ENCODE data around the gene IL11RA. TPM values are rescaled to one million over a fixed set of nuclear protein-coding genes. Genes with fewer than 3 reads are reported as not detected.

IL11RA gene
- 3.3 and 3.4 TPM in 2 replicates for total RNA-seq

GRCh38 chr9:34651876-34652601 is at the start of gene IL11RA:
TSS of gene IL11RA (plus strand) at chr9:34652185. CDS start at chr9:34655218, 3,033 bp downstream.
- DNase-seq (ENCODE audit: low read depth in 2 of 2) = peak; percentile 83 to 89

GRCh38 chr9:34603610-34604231 is 48.3 kb upstream of the IL11RA start:
- peak; percentile 73 to 74 for DNase-seq (ENCODE audit: low read depth in 2 of 2)

DNA sequence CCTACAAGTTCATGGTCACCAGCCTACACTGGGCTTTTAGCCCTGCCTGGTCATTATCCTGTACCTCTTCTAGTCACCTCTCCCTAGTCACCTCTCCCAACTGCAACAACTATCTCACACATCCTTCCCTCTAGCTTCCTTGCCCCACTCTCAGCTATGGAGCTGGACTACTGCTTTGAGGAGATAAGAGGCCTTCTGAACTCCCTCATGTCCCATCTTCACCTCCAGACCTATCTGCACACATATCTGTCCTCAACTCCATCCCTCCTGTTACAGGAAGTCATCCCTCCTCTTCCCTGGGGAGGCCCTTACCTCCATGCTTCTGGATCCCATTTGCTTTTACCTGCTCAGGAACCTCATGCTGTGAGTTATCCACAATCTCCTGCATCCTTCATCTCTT is 45.8 kb upstream of the IL11RA start:
- DNase-seq (ENCODE audit: low read depth in 2 of 2) = no peak

DNA sequence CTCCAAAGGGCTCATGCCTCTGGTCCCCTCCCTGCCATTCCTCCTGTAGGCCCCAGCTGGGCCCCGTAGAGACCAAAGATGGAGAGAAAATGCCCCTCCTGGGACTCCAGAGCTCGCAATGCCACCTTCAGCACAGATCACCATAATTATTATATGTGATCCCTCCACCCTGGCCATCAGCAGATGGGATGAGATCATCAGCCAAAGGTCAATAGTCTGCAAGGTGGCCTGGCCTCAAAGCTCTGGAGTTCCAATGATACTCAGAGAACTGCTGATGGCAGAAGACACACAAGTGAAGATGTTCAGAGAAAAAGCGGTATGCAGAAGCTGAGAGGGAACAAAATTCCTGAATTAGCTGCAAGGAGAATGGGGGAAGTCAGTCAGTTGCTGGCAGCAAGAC is 45.1 kb upstream of the IL11RA start:
- DNase-seq (ENCODE audit: low read depth in 2 of 2) = no peak

GRCh38 chr9:34607331-34607730 is 44.7 kb upstream of the IL11RA start:
- no peak for DNase-seq (ENCODE audit: low read depth in 2 of 2)

DNA sequence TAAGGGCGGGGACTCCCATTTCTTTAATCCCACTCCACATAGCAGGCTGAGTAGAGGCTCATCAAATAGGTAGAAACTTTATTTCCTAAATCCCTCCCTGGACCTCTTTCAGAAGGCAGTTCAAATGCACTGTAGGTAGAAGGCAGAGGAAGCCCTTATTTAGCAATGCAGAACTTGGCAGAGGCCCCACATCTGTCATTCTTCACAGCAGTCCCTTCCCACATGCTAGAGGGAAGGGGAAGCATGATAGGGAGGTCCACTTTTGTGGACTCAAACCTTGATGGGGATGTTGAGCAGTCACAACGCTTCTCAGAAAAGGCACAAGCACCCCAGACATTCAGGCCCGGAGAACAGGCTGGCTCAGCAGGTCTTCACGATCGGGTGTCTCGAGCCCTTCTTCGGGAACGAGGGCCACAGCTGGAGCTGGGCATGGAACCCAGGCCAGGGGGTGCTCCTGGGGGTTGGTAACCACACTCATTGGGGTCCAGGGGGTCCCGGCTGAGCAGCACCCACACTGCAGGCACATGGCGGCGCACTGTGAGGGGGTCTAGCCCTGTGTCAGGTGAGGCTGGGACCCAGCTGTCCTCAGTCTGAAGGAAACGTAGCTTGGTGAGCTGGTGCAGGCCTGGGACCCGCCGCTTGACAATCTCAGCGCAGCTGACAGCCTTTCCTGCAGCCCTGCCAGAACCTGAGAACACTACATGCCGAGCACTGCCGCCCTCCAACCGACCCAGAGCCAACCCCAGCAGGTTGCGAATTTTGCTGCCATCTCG is 41.4 kb upstream of the IL11RA start:
- no peak for DNase-seq (ENCODE audit: low read depth in 2 of 2)

DNA sequence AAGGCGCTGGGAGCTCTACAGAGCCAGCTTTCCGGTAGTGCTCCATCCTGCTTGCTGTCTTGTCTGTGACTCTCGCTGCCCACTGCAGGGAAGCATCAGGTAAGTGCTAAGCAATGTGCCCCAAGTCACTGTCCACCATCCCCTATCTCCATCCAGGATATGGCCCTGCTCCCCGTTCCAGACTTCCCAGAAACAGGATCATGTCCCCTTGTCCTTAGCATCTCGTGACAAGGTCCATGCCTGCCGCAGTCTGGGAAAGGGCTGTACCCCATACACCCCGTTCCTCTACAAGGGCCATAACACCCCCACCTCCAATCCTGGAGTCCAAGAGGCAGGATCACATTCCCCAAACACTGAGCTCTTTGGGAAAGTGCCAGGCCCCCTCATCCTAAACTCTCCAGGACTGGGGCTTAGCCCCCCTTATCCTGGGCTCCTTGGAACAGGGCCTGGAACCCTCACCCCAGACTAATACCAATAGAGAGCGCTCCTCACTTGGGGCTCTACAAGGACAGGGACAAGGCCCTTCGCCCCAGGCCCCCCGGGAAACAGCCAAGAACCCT is 40.7 kb upstream of the IL11RA start:
- no peak for DNase-seq (ENCODE audit: low read depth in 2 of 2)

DNA sequence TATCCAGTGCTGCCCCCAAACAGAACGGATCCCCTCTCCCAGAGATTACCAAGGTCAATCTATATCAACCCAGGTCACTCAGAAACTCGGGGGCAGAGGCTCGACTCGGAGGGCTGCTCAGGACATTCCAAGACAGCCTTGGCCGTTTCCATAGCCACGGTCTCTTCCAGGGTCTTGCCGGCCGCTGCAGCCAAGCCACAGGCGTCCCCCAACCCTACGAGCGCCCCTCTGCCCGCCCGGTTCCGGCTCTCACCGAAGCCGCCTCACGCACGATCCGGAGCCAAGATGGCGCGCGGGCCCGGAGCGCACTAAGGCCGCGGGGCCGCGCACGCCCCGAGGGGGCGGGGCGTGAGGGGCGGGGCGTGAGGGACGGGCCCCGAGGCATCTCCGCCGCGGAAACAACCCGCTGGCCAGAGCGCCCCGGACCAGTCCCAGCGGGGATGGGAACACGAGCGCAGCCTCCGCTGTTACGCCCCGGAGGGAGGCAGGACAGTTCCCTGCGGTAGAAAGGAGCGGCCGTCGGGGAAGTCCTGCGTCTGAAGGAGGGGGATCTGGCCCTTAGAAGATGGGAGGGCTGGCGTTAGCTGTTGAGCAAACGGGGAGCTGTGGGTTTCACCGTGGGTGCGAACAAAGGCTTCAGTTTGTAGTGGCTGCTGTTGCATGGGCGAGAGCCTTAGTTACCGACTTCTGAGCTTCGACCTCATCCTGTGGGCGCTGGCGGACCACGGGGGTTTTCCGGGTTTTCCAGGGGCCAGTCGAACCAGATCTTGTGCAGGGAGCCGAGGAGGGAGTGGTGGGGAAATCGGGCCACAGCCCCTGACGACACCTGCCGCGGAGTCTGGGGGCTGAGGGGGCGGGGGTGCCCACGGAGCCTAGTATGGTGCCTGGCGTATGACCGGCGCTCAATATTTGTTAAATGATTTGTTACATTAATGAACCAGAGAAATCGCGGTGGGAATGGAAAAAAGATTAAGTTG is 39.9 kb upstream of the IL11RA start, which contains the start of gene RPP25L:
TSS of gene RPP25L (minus strand) at position 287 of the 977 bp plus-strand sequence. CDS start 801 bp downstream, outside the sequence.
- peak; percentile 86 to 88 for DNase-seq (ENCODE audit: low read depth in 2 of 2)

DNA sequence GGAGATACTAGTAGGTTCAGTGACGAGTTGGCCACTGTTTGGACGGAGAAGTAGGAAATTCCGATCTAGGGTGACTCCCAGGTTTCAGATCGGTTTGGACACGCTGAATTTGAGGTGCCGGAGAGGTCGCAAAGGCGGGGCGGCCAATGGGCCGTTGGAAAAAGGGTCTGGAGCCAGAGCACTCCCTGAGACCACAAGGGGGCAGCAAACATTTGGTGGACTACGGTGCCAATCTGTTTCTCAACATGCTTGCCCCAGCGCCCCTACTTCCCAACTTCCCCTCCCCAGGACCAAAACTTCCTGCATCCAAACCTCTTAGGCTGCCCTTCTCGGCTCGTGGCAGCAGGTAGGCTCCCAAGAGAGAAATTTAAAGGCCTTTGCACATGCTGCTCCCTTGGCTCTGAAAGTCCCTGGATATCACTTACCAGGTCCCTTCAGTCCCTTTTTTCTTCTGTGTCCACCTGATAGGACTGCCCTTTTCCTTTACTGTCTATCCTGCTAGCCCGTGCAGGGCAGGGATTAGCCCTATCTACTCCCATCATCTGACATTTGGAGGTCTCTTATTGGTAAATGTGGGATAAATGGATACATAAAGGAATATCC is 39.1 kb upstream of the IL11RA start:
- peak; percentile 78 to 82 for DNase-seq (ENCODE audit: low read depth in 2 of 2)

- DNase-seq (ENCODE audit: low read depth in 2 of 2) = no peak
Measured at GRCh38 chr9:34615132-34615531, 36.9 kb upstream of the IL11RA start.

DNA sequence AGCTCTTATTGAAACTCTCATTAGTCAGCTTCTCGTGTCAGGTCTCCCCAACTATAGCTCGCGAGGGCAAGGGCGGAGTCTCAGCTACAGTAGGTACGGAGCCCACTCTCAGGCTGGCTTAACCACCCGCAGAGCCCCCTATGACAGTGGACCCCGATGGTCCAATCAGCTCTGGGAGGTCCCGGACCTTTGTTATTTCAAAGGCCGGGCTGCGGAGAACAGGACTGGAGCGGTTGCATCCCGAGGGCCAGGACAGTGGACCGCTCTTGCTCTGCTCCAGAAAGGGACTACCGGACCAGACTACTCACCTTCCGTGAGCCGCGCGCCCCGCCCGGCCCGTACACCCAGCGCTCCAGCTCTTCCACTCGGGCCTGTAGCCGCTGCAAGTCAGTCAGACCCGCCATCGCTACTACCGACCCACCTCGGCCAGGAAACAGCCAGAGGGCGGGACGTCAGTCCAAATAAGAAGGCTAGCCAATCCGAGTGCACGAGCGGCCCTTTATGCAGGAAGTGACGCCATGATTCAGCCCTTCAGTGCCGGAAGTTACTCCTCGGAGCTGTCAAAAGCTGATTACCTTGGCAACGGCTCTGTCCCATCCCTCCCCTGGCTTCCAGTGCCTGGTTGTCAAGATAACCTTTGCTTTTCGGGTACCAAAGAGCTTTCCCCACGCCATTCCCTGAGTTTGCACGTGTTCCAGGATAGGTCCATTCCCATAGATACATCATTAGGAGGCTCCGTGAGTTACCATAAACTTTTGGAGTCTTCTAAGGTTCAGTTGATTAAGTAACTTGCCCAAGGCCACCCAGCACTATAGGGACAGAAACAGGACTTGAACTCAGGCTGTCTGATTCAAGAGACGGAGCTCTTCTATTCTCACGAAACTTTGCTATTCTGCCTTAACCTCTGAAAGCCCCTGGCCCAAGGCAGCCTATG is 31.7 kb upstream of the IL11RA start, which contains the start of gene DCTN3:
TSS of gene DCTN3 (minus strand) at position 435 of the 934 bp plus-strand sequence. CDS start at position 404, 31 bp downstream.
- DNase-seq (ENCODE audit: low read depth in 2 of 2) = peak; percentile 95 to 96

- no peak for DNase-seq (ENCODE audit: low read depth in 2 of 2)
Measured at GRCh38 chr9:34623374-34624235, 28.4 kb upstream of the IL11RA start.

- no peak for DNase-seq (ENCODE audit: low read depth in 2 of 2)
Measured at GRCh38 chr9:34624475-34625185, 27.4 kb upstream of the IL11RA start.

- no peak for DNase-seq (ENCODE audit: low read depth in 2 of 2)
Measured at GRCh38 chr9:34625186-34625486, 26.8 kb upstream of the IL11RA start.

DNA sequence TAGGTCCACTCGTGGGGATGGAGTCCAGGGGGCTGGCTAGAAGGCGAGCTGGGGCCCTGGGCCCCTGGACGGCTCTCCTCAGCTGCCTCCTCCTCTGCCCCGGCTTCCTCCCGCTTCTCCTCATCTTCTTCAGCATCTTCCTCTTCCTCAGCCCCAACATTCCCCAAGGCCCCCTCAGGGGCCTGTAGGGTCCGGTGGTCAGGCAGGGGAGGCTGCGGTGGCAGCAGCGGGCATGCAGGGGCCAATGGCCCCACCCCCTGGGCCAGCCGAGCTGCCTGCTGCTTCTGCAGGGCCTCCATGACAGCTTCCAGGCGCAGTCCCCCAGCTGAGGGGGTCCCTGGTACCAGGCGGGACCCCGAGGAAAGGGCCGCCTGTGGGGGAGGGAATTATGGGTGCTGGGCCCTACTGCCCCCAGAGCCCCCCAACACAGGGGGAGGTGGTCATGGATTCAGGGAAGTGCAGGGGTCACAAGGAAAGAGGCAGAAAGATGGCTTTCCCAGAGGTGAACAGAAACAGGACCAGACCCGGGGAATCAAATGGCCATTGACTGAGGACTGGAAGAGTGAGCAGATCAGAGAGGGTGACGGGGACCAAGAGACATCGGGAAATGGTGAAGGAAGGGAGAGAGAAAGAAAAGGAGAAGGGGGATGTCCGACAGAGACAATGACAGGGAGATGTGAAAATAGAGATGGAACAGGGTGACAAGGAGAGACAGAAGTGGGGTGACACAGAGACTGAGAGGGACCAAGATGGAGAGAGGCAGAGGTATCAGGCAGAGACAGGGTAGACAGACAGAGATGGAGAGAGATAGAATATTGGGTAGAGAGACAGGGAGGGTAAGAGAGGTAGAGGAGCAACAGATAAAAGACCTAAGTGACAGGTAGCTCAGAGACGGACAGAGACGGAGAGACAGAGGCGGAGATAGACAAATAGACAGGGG is 24.0 kb upstream of the IL11RA start:
- DNase-seq (ENCODE audit: low read depth in 2 of 2) = no peak

GRCh38 chr9:34628656-34629490 is 23.1 kb upstream of the IL11RA start, which contains the start of gene ARID3C:
TSS of gene ARID3C (minus strand) at chr9:34629066. CDS start at chr9:34628014, 1,052 bp downstream.
- DNase-seq (ENCODE audit: low read depth in 2 of 2) = no peak

Measured in lung microvascular endothelial cell (primary cell).